Measurements from ENCODE around the gene PRSS27. TPM values are rescaled to one million over a fixed set of nuclear protein-coding genes. Genes with fewer than 3 reads are reported as not detected.
A peak's percentile ranks its signal among the peaks of the same experiment; 100 is the strongest.

The PRSS27 gene
- total RNA-seq, 6 donors from 2014 or later: 0.91 to 8.1 (median 1.8) TPM

- H3K36me3 ChIP-seq: peaks cover 14 to 55% (median 45%) of the 10 kb centered on the region in 4 donors
- DNase-seq: peak in 1 of 2 donors; percentile 47
- no peak overlapping the region for H3K4me3 ChIP-seq
- no peak for ATAC-seq (ENCODE audit: low FRiP score in 2 of 2)
- no peak overlapping the region for H3K27ac ChIP-seq
- no peak for TF ChIP-seq EP300 (IDR thresholded peaks at IDR 0.05)
- no peak for TF ChIP-seq POLR2A (IDR thresholded peaks at IDR 0.05)
- TF ChIP-seq CTCF (IDR thresholded peaks at IDR 0.05): no peak
- no peak for TF ChIP-seq POLR2AphosphoS5 (IDR thresholded peaks at IDR 0.05)
- no peaks in the 10 kb centered on the region for H3K9me3 ChIP-seq
- no peaks in the 10 kb centered on the region for H3K4me1 ChIP-seq
- no peaks in the 10 kb centered on the region for H3K27me3 ChIP-seq
- WGBS, 2 donors: 95% methylated on average over 10 of the region's 10 CpGs; no CpG with 5 or more reads in 1 of the 2 donors
Measured at GRCh38 chr16:2709588-2709984, 10.4 kb downstream of the PRSS27 start.

DNA sequence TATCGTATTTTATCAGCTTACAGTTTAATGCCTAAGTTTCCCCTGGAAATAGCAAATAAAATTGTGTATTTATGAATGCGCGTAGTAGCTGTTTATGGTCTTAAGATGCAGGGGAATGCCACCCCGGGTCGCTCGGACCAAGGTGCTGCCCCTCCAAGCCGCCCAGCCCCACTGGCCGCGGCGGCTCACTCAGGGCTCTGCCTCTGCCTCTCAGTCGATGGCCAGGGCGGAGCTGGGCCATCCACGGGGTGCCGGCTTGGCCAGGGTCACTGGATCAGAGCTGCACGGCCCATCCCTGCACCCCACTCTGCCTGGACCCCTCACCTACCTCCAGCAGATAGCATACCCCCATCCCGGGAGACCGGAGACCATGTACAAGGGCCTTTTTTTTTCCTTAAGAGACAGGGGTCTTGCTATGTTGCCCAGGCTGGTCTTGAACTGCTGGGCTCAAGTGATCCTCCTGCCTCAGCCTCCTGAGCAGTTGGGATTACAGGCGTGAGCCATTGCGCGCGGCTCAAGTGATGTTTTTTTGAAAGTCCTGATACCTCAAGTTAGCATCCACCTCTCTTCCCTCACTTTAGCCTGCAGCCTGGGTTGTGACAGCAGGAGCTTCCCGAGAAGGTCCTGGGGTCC is 11.0 kb downstream of the PRSS27 start:
- TF ChIP-seq CTCF (IDR thresholded peaks at IDR 0.05): no peak
- no peak for TF ChIP-seq POLR2AphosphoS5 (IDR thresholded peaks at IDR 0.05)
- TF ChIP-seq EP300 (IDR thresholded peaks at IDR 0.05): no peak
- no peak for TF ChIP-seq POLR2A (IDR thresholded peaks at IDR 0.05)
- DNase-seq: peak in 1 of 2 donors; percentile 71
- Histone ChIP-seq H3K36me3 (peaks cover 14 to 61% (median 48%) of the 10 kb centered on the region in 4 donors), H3K4me3 (no peak overlapping the region), H3K9me3 (no peaks in the 10 kb centered on the region), H3K4me1 (no peaks in the 10 kb centered on the region), H3K27me3 (no peaks in the 10 kb centered on the region), H3K27ac (no peak overlapping the region)
- WGBS, 2 donors: 91 to 96% methylated on average over 20 of the region's 22 CpGs
- no peak for ATAC-seq (ENCODE audit: low FRiP score in 2 of 2)

- peak in 1 of 2 donors; percentile 58 for DNase-seq
- ATAC-seq (ENCODE audit: low FRiP score in 2 of 2): no peak
- Histone ChIP-seq H3K36me3 (peaks cover 14 to 69% (median 53%) of the 10 kb centered on the region in 4 donors), H3K9me3 (no peaks in the 10 kb centered on the region), H3K4me3 (no peak overlapping the region), H3K4me1 (no peaks in the 10 kb centered on the region), H3K27me3 (no peaks in the 10 kb centered on the region), H3K27ac (no peak overlapping the region)
- WGBS, 2 donors: 94 to 96% methylated on average over 14 of the region's 14 CpGs
- TF ChIP-seq POLR2A (IDR thresholded peaks at IDR 0.05) (no peak), EP300 (IDR thresholded peaks at IDR 0.05) (no peak)
Measured at GRCh38 chr16:2708290-2708639, 11.8 kb downstream of the PRSS27 start.

GRCh38 chr16:2707368-2708289 is 12.4 kb downstream of the PRSS27 start:
- Histone ChIP-seq H3K27ac (no peak overlapping the region), H3K36me3 (peaks cover 18 to 75% (median 60%) of the 10 kb centered on the region in 4 donors), H3K9me3 (no peaks in the 10 kb centered on the region), H3K4me3 (no peak overlapping the region), H3K27me3 (no peaks in the 10 kb centered on the region), H3K4me1 (no peaks in the 10 kb centered on the region)
- 93% methylated on average over 37 to 50 of the region's 51 CpGs for WGBS, 2 donors
- no peak for TF ChIP-seq POLR2A (IDR thresholded peaks at IDR 0.05)
- no peak for TF ChIP-seq EP300 (IDR thresholded peaks at IDR 0.05)
- TF ChIP-seq POLR2AphosphoS5 (IDR thresholded peaks at IDR 0.05): no peak
- no peak for TF ChIP-seq CTCF (IDR thresholded peaks at IDR 0.05)
- DNase-seq (peak in 1 of 2 donors; percentile 70), ATAC-seq (ENCODE audit: low FRiP score in 2 of 2) (no peak)

DNA sequence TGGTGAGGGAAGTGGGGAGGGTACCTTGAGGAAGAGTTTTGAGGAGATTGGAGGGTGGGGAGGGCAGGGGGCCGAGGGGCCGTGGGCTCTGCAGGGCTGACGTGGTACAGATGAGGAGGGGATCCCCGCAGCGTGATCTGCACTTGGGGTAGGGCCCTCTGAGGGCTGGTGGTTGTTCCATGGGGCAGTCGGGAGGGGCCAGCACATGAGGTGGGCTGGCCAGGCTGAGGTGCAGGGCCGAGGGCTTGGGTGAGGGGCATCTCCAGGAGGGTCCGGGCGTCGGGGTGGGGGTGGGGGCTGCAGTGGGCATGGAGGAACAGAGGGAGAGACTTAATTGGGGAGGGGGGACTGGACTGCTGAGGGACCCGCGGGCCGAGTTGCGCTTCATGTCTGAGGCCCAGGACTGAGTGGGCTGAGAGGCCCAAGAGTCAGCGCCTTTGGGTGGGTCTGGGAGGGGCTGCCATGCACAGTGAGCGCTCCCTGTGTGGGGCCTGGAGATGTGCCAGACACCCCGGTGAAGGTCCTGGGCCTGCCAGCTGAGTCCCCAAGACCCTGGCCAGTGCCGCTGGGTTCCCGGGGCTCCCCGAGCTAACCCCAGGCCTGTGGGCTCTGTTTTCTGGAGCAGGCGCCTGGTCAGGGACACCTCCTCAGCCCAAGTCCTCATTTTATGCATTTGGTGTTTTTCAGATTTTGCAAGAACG is 13.3 kb downstream of the PRSS27 start:
- H3K9me3 ChIP-seq: no peaks in the 10 kb centered on the region
- no peaks in the 10 kb centered on the region for H3K4me1 ChIP-seq
- DNase-seq (peak in 1 of 2 donors; percentile 56), ATAC-seq (ENCODE audit: low FRiP score in 2 of 2) (no peak)
- no peak overlapping the region for H3K27ac ChIP-seq
- H3K27me3 ChIP-seq: no peaks in the 10 kb centered on the region
- peaks cover 26 to 84% (median 68%) of the 10 kb centered on the region in 4 donors for H3K36me3 ChIP-seq
- no peak overlapping the region for H3K4me3 ChIP-seq
- 94 to 97% methylated on average over 7 to 22 of the region's 22 CpGs for WGBS, 2 donors
- TF ChIP-seq EP300 (IDR thresholded peaks at IDR 0.05) (no peak), POLR2A (IDR thresholded peaks at IDR 0.05) (no peak), CTCF (IDR thresholded peaks at IDR 0.05) (no peak), POLR2AphosphoS5 (IDR thresholded peaks at IDR 0.05) (no peak)

All from upper lobe of left lung (tissue), 6 donors.